Measurements from ENCODE around the gene TIGD7. TPM values are rescaled to one million over a fixed set of nuclear protein-coding genes. Genes with fewer than 3 reads are reported as not detected.

TIGD7 gene
- total and polyA plus RNA-seq, 2 donors, result 6.4 to 9.8 TPM

DNA sequence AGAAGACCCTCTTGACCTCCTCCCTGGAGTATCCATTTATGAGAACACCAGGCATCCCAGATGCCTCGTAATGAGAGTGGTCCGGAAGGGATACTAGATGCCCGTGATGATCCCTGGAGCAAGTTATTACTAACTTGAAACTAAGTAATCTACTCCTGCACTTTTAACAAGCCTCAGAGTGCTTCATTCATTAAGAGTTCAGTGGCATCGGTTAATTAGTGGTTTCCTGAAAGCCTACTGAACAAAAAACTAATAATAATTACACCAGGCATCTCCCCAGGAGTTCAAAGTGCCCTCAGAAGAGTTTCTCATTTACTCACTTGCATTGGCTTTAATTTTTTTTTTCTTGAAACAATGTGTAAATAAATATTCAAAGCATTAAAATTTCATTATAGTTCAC is 22.3 kb upstream of the TIGD7 start:
- DNase-seq (ENCODE audit: low read depth in 6 of 9, low spot score in 9 of 9), result no peak
- Histone ChIP-seq H3K4me1 (ENCODE audit: control insufficient read depth in 2 of 2, insufficient read depth in 2 of 2, low read length in 2 of 2) (no peaks in the 10 kb centered on the region), H3K36me3 (ENCODE audit: control insufficient read depth in 2 of 2, insufficient read depth in 2 of 2, low read length in 1 of 2) (no peaks in the 10 kb centered on the region), H3K27ac (ENCODE audit: low read depth in 1 of 2, low read length in 1 of 2) (no peak overlapping the region), H3K4me3 (ENCODE audit: low read length in 2 of 2) (no peak overlapping the region), H3K27me3 (ENCODE audit: control insufficient read depth in 2 of 2, insufficient read depth in 1 of 2, low read length in 1 of 2) (no peaks in the 10 kb centered on the region), H3K9me3 (ENCODE audit: control insufficient read depth in 2 of 2, insufficient read depth in 1 of 2, low read length in 1 of 2) (no peaks in the 10 kb centered on the region)
- 85% methylated on average over 4 of the region's 4 CpGs for WGBS

DNA sequence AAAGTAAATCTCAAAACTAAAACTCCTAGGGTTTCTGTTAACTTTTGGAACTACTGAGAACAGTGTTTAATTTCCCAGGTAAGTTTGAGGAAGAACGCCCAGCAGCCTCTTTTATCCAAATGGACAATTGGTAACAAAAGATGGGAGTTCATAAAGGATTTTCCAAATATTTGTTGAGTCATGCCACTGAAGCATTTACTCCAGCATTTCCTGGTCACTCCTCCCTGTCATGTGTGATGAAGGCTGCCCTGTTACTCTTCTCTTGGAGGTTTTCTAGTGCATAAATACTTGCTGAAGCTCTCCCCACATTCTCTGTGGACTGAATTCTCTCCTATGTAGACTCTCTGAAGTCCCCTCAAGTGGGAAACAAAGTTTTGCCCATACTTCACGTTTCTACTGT is 16.6 kb upstream of the TIGD7 start:
- no peaks in the 10 kb centered on the region for H3K27me3 ChIP-seq (ENCODE audit: control insufficient read depth in 2 of 2, insufficient read depth in 1 of 2, low read length in 1 of 2)
- no peak overlapping the region for H3K27ac ChIP-seq (ENCODE audit: low read depth in 1 of 2, low read length in 1 of 2)
- 69% methylated on average over 2 of the region's 2 CpGs for WGBS
- peaks cover 11 to 12% of the 10 kb centered on the region in 2 donors for H3K36me3 ChIP-seq (ENCODE audit: control insufficient read depth in 2 of 2, insufficient read depth in 2 of 2, low read length in 1 of 2)
- DNase-seq (ENCODE audit: low read depth in 6 of 9, low spot score in 9 of 9), result no peak
- H3K9me3 ChIP-seq (ENCODE audit: control insufficient read depth in 2 of 2, insufficient read depth in 1 of 2, low read length in 1 of 2), result peaks cover 17 to 29% of the 10 kb centered on the region in 2 donors
- no peak overlapping the region for H3K4me3 ChIP-seq (ENCODE audit: low read length in 2 of 2)
- no peaks in the 10 kb centered on the region for H3K4me1 ChIP-seq (ENCODE audit: control insufficient read depth in 2 of 2, insufficient read depth in 2 of 2, low read length in 2 of 2)

DNA sequence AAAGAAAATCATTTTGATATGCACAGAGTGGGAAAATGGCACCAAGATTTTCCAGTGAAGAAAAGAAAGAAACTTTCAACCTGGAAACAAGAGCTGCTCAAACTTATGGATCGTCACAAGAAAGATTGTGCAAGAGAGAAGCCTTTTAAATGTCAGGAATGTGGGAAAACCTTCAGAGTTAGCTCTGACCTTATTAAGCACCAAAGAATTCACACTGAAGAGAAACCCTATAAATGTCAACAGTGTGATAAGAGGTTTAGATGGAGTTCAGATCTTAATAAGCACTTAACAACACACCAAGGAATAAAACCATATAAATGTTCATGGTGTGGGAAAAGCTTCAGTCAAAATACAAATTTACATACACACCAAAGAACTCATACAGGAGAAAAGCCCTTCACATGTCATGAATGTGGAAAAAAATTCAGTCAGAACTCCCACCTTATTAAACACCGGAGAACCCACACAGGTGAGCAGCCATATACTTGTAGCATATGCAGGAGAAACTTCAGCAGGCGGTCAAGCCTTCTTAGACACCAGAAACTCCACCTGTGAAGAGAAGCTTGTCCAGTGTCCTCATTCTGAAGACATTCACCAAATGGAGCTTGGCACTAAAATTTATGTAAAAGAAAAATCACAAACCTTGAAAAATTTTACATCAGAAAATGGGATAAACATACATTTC is 12.2 kb upstream of the TIGD7 start:
- Histone ChIP-seq H3K4me3 (ENCODE audit: low read length in 2 of 2) (no peak overlapping the region), H3K4me1 (ENCODE audit: control insufficient read depth in 2 of 2, insufficient read depth in 2 of 2, low read length in 2 of 2) (no peaks in the 10 kb centered on the region), H3K27me3 (ENCODE audit: control insufficient read depth in 2 of 2, insufficient read depth in 1 of 2, low read length in 1 of 2) (no peaks in the 10 kb centered on the region), H3K9me3 (ENCODE audit: control insufficient read depth in 2 of 2, insufficient read depth in 1 of 2, low read length in 1 of 2) (peaks cover 33 to 49% of the 10 kb centered on the region in 2 donors), H3K36me3 (ENCODE audit: control insufficient read depth in 2 of 2, insufficient read depth in 2 of 2, low read length in 1 of 2) (peaks cover 38 to 41% of the 10 kb centered on the region in 2 donors), H3K27ac (ENCODE audit: low read depth in 1 of 2, low read length in 1 of 2) (no peak overlapping the region)
- 98% methylated on average over 3 of the region's 3 CpGs for WGBS
- peak in 1 of 9 donors; percentile 22 for DNase-seq (ENCODE audit: low read depth in 6 of 9, low spot score in 9 of 9)

DNA sequence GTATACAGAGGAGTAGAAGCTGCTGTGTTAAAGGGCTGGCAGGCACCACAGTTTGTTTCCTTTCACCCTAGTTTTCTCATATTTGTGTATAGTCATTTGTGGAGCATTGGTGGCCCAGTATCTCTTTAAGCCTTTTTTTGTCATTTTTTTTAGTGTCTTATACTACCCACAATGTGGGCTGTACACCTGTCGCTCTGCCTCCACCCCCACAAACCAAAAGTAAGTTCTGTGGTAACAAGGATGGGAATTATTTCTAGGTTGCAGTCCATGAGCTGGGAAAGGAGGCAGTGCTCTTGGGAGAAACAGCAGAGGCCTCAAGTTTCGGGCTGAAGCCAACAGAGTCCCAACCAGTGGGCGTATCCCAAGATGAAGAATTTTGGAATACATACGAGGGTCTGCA is 6.3 kb upstream of the TIGD7 start:
- no peak for DNase-seq (ENCODE audit: low read depth in 6 of 9, low spot score in 9 of 9)
- peaks cover 23 to 67% of the 10 kb centered on the region in 2 donors for H3K9me3 ChIP-seq (ENCODE audit: control insufficient read depth in 2 of 2, insufficient read depth in 1 of 2, low read length in 1 of 2)
- no peaks in the 10 kb centered on the region for H3K4me1 ChIP-seq (ENCODE audit: control insufficient read depth in 2 of 2, insufficient read depth in 2 of 2, low read length in 2 of 2)
- peaks cover 50 to 52% of the 10 kb centered on the region in 2 donors for H3K36me3 ChIP-seq (ENCODE audit: control insufficient read depth in 2 of 2, insufficient read depth in 2 of 2, low read length in 1 of 2)
- WGBS, result 96% methylated on average over 4 of the region's 4 CpGs
- no peak overlapping the region for H3K27ac ChIP-seq (ENCODE audit: low read depth in 1 of 2, low read length in 1 of 2)
- no peaks in the 10 kb centered on the region for H3K27me3 ChIP-seq (ENCODE audit: control insufficient read depth in 2 of 2, insufficient read depth in 1 of 2, low read length in 1 of 2)
- H3K4me3 ChIP-seq (ENCODE audit: low read length in 2 of 2), result no peak overlapping the region

DNA sequence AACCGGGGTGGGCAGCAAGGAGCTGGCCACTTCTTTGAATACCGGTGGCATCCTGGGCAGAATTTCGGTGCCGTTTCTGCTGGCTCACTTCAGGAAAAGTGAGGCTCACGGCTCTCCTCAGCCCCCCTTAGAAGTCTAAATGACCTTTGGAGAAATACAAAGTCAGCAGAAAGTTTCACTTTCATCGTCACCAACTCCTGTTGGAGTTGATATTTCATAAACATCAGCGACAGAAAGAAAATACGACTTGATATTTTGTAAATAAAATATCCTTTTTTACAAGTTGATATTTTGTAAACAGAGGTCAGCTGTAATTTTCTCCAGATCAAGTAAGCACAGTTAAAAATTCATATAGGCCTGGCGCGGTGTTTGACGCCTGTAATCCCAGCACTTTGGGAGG is 848 bp upstream of the TIGD7 start:
- H3K4me3 ChIP-seq (ENCODE audit: low read length in 2 of 2), result peak overlapping the region; percentile 76 to 84
- peaks cover 0 to 3% of the 10 kb centered on the region in 2 donors for H3K27me3 ChIP-seq (ENCODE audit: control insufficient read depth in 2 of 2, insufficient read depth in 1 of 2, low read length in 1 of 2)
- no peak for DNase-seq (ENCODE audit: low read depth in 6 of 9, low spot score in 9 of 9)
- H3K27ac ChIP-seq (ENCODE audit: low read depth in 1 of 2, low read length in 1 of 2), result peak overlapping the region in 1 of 2 donors; percentile 96
- H3K9me3 ChIP-seq (ENCODE audit: control insufficient read depth in 2 of 2, insufficient read depth in 1 of 2, low read length in 1 of 2), result peaks cover 12 to 65% of the 10 kb centered on the region in 2 donors
- WGBS, result 70% methylated on average over 11 of the region's 11 CpGs
- H3K36me3 ChIP-seq (ENCODE audit: control insufficient read depth in 2 of 2, insufficient read depth in 2 of 2, low read length in 1 of 2), result peaks cover 19 to 29% of the 10 kb centered on the region in 2 donors
- peaks cover 8 to 13% of the 10 kb centered on the region in 2 donors for H3K4me1 ChIP-seq (ENCODE audit: control insufficient read depth in 2 of 2, insufficient read depth in 2 of 2, low read length in 2 of 2)

DNA sequence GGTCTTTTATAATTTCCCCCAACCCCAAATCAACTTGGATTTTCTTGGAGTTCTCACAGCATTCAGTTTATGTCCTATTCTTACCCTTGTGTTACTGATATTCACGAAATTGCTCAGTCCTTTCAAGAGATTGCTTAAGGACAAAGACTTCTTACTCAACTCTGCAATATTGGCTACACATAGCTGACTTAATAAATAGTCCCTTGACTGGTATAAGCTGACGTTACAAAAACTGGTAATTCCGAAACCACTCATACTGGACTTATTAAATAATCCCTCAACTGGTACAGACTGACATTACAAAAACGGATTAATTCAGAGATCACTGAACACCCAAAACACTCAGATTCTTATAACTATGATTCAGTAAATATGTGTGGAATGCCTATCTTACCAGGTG is 860 bp downstream of the TIGD7 start:
- Histone ChIP-seq H3K27me3 (ENCODE audit: control insufficient read depth in 2 of 2, insufficient read depth in 1 of 2, low read length in 1 of 2) (peaks cover 0 to 3% of the 10 kb centered on the region in 2 donors), H3K36me3 (ENCODE audit: control insufficient read depth in 2 of 2, insufficient read depth in 2 of 2, low read length in 1 of 2) (peaks cover 15 to 21% of the 10 kb centered on the region in 2 donors), H3K27ac (ENCODE audit: low read depth in 1 of 2, low read length in 1 of 2) (no peak overlapping the region), H3K4me1 (ENCODE audit: control insufficient read depth in 2 of 2, insufficient read depth in 2 of 2, low read length in 2 of 2) (peaks cover 8 to 13% of the 10 kb centered on the region in 2 donors), H3K9me3 (ENCODE audit: control insufficient read depth in 2 of 2, insufficient read depth in 1 of 2, low read length in 1 of 2) (peaks cover 13 to 51% of the 10 kb centered on the region in 2 donors), H3K4me3 (ENCODE audit: low read length in 2 of 2) (peak overlapping the region; percentile 76 to 84)
- 91% methylated on average over 4 of the region's 4 CpGs for WGBS
- no peak for DNase-seq (ENCODE audit: low read depth in 6 of 9, low spot score in 9 of 9)

DNA sequence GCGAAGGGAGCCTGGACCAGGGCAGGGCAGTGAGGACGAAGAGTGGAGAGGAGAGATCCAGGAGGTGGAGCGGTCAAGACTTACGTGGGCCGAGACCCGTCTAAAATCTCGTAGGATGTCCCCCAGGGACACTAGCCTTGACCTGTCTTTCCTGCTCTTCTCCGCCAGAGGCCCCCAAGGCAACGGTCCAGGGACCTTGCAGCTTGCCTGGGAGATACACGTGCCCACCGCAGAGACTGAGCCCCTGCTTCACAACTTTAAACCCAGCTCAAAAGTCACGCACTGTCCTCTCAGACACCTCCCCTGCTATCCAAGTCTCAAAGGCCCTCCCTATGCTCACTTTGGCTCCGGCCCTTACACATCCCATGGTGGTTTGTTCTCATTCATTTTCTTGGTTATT is 9.4 kb downstream of the TIGD7 start:
- no peak overlapping the region for H3K4me3 ChIP-seq (ENCODE audit: low read length in 2 of 2)
- H3K9me3 ChIP-seq (ENCODE audit: control insufficient read depth in 2 of 2, insufficient read depth in 1 of 2, low read length in 1 of 2), result peaks cover 18 to 50% of the 10 kb centered on the region in 2 donors
- H3K36me3 ChIP-seq (ENCODE audit: control insufficient read depth in 2 of 2, insufficient read depth in 2 of 2, low read length in 1 of 2), result peaks cover 17 to 20% of the 10 kb centered on the region in 2 donors
- WGBS, result 84% methylated on average over 13 of the region's 13 CpGs
- H3K27me3 ChIP-seq (ENCODE audit: control insufficient read depth in 2 of 2, insufficient read depth in 1 of 2, low read length in 1 of 2), result peaks cover 0 to 7% of the 10 kb centered on the region in 2 donors
- H3K27ac ChIP-seq (ENCODE audit: low read depth in 1 of 2, low read length in 1 of 2), result no peak overlapping the region
- no peaks in the 10 kb centered on the region for H3K4me1 ChIP-seq (ENCODE audit: control insufficient read depth in 2 of 2, insufficient read depth in 2 of 2, low read length in 2 of 2)
- DNase-seq (ENCODE audit: low read depth in 6 of 9, low spot score in 9 of 9), result no peak

DNA sequence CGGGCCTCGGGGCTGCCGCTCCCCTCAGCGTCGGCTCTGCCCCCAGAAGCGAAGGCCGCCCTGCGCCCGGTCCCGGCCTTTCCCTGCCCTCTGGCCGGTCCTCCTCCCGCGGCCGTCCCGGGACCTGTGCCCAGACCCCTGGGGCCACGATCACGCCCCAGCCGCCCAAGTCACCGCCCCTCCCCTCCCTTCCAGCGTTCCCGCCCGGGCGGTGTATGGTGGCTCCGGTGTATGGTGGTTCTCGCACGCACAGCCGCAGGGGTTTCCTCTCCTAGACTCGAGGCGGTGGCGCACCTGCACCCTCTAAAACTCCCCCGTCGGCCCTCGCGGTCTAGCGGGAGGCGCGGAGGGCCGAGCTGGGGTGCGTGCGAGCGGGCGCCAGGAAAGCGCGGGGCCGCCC is 10.0 kb downstream of the TIGD7 start:
- no peaks in the 10 kb centered on the region for H3K4me1 ChIP-seq (ENCODE audit: control insufficient read depth in 2 of 2, insufficient read depth in 2 of 2, low read length in 2 of 2)
- H3K4me3 ChIP-seq (ENCODE audit: low read length in 2 of 2), result no peak overlapping the region
- no peak for DNase-seq (ENCODE audit: low read depth in 6 of 9, low spot score in 9 of 9)
- peaks cover 24 to 56% of the 10 kb centered on the region in 2 donors for H3K9me3 ChIP-seq (ENCODE audit: control insufficient read depth in 2 of 2, insufficient read depth in 1 of 2, low read length in 1 of 2)
- peaks cover 23 to 26% of the 10 kb centered on the region in 2 donors for H3K36me3 ChIP-seq (ENCODE audit: control insufficient read depth in 2 of 2, insufficient read depth in 2 of 2, low read length in 1 of 2)
- H3K27me3 ChIP-seq (ENCODE audit: control insufficient read depth in 2 of 2, insufficient read depth in 1 of 2, low read length in 1 of 2), result peaks cover 0 to 7% of the 10 kb centered on the region in 2 donors
- H3K27ac ChIP-seq (ENCODE audit: low read depth in 1 of 2, low read length in 1 of 2), result no peak overlapping the region
- 64% methylated on average over 45 of the region's 45 CpGs for WGBS

DNA sequence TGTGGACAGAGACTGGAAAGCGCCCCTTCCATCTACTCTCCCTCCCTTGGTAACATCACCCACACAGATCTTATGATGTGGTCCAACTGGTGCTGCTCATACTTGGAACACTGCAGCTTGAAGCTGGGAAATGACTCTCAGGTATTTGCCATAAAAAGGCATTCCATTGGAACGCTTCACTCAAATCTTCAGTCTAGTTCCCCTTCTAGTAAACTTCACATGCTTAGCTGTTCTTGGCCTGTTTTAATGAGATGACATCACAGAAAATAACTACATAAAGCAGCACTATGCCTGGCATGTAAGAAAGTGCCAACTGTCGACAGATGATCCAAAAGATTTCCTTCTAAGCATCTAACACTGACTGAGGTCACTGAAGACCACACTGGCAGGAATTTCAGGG is 12.6 kb downstream of the TIGD7 start:
- WGBS, result 98% methylated on average over 3 of the region's 3 CpGs
- DNase-seq (ENCODE audit: low read depth in 6 of 9, low spot score in 9 of 9), result no peak

More for the DNA sequence above, 12.6 kb downstream of the TIGD7 start:
- H3K9me3 ChIP-seq (ENCODE audit: control insufficient read depth in 2 of 2, insufficient read depth in 1 of 2, low read length in 1 of 2), result peaks cover 37 to 76% of the 10 kb centered on the region in 2 donors
- H3K4me3 ChIP-seq (ENCODE audit: low read length in 2 of 2), result no peak overlapping the region
- H3K27me3 ChIP-seq (ENCODE audit: control insufficient read depth in 2 of 2, insufficient read depth in 1 of 2, low read length in 1 of 2), result peaks cover 0 to 7% of the 10 kb centered on the region in 2 donors
- H3K27ac ChIP-seq (ENCODE audit: low read depth in 1 of 2, low read length in 1 of 2), result no peak overlapping the region
- peaks cover 43 to 47% of the 10 kb centered on the region in 2 donors for H3K36me3 ChIP-seq (ENCODE audit: control insufficient read depth in 2 of 2, insufficient read depth in 2 of 2, low read length in 1 of 2)
- H3K4me1 ChIP-seq (ENCODE audit: control insufficient read depth in 2 of 2, insufficient read depth in 2 of 2, low read length in 2 of 2), result no peaks in the 10 kb centered on the region
